ENCODE measurements around the gene ENDOV.

GRCh38 chr17:80442323-80442659 is 27.3 kb downstream of the ENDOV start:
- TF ChIP-seq GATA1 (IDR thresholded peaks at IDR 0.05; ENCODE audit: low read depth, low read length): no peak
- TF ChIP-seq POLR2A (IDR thresholded peaks at IDR 0.05; ENCODE audit: low read length): no peak

Measured in erythroblast (primary cell).